B cell (primary cell): Measurements from ENCODE around the gene PNN. TPM values are rescaled to one million over a fixed set of nuclear protein-coding genes. Genes with fewer than 3 reads are reported as not detected.

Experiments used
- ATAC-seq: fragments of 200-7000 bp; cut with Tn5 transposase; one replicate; pipeline ENCODE4 v1.10.0; 2021; ENCODE audit warnings: low read depth, mild to moderate bottlenecking, moderate number of reproducible peaks, moderate library complexity
- CTCF ChIA-PET: fragments of 350-600 bp; sonication (Branson Sonifier 250); formaldehyde crosslinking; loops from one replicate; lab custom pipeline; 2021; ENCODE audit warnings: antibody characterized with exemption, inconsistent platforms; lab: Charles Lee
- POLR2A ChIA-PET: fragments of 350-600 bp; sonication (Branson Sonifier 250); formaldehyde crosslinking; loops from one replicate; lab custom pipeline; 2021; ENCODE audit warnings: antibody characterized with exemption; lab: Charles Lee
- DNase-seq: peaks from one replicate; pipeline ENCODE4 v3.0.0; 2013
- H2AFZ ChIP-seq: 2 replicates; pipeline ENCODE4 v1.6.1; 2012; ENCODE audit warnings: mild to moderate bottlenecking, low read depth, low read length; ENCODE audit not compliant: insufficient read depth, poor library complexity, severe bottlenecking
- H3K27ac ChIP-seq, 2 donors: 1 replicate in 1 of 2; 2 replicates in 1 of 2; pipeline ENCODE4 v1.5.1; 2012 to 2013; ENCODE audit warnings: low read length in 2 of 2, mild to moderate bottlenecking in 2 of 2, moderate library complexity in 1 of 2
- H3K27me3 ChIP-seq, 4 experiments: fragments of 200-600 bp in 1 of 4; sonication (generic) in 1 of 4; replicated peaks in 1 of 4; 1 replicate in 2 of 4; 2 replicates in 2 of 4; pipeline versions ENCODE4 v1.6.1 to v1.7.0; 2013 to 2016; ENCODE audit warnings: low read length in 3 of 4, mild to moderate bottlenecking in 2 of 4, mixed read lengths in 1 of 4, moderate library complexity in 1 of 4; ENCODE audit not compliant: insufficient read depth in 4 of 4, control insufficient read depth in 3 of 4; ENCODE audit errors: control extremely low read depth in 1 of 4
- H3K36me3 ChIP-seq, 2 experiments: replicated peaks in 1 of 2; 1 replicate in 1 of 2; 2 replicates in 1 of 2; pipeline versions ENCODE4 v1.6.1 to v1.7.1; 2013; ENCODE audit warnings: low read length in 1 of 2; ENCODE audit not compliant: insufficient read depth in 2 of 2, control insufficient read depth in 1 of 2; ENCODE audit errors: control extremely low read depth in 1 of 2, extremely low read depth in 1 of 2
- H3K4me1 ChIP-seq, 2 donors: fragments of 200-600 bp in 1 of 2; sonication (generic) in 1 of 2; 1 replicate in 1 of 2; 2 replicates in 1 of 2; pipeline versions ENCODE4 v1.5.1 to v1.6.1; 2013 to 2017; ENCODE audit warnings: low read length in 2 of 2; ENCODE audit not compliant: control insufficient read depth in 2 of 2, insufficient read depth in 2 of 2
- H3K4me2 ChIP-seq: replicated peaks from 2 replicates; pipeline ENCODE3; 2012; ENCODE audit warnings: mild to moderate bottlenecking, low read depth, low read length; ENCODE audit not compliant: poor library complexity, severe bottlenecking
- H3K4me3 ChIP-seq, 5 experiments: fragments of 200-600 bp in 1 of 5; sonication (generic) in 1 of 5; 1 replicate in 3 of 5; 2 replicates in 2 of 5; pipeline versions ENCODE4 v1.5.1 to v1.7.0; 2011 to 2016; ENCODE audit warnings: low read length in 4 of 5, mild to moderate bottlenecking in 4 of 5, low read depth in 2 of 5, control low read depth in 1 of 5, moderate library complexity in 1 of 5; ENCODE audit not compliant: insufficient read depth in 1 of 5; ENCODE audit errors: control extremely low read depth in 1 of 5, extremely low read depth in 1 of 5
- H3K79me2 ChIP-seq: fragments of 200-600 bp; sonication (generic); one replicate; pipeline ENCODE4 v1.6.0; 2016; ENCODE audit warnings: low read length; ENCODE audit not compliant: control insufficient read depth, insufficient read depth
- H3K9ac ChIP-seq: fragments of 200-600 bp; sonication (generic); 2 replicates; pipeline ENCODE4 v1.6.1; 2017; ENCODE audit warnings: mild to moderate bottlenecking, low read length, moderate library complexity
- H3K9me3 ChIP-seq, 3 donors: one replicate each; pipeline versions ENCODE4 v1.6.1 to v1.7.1; 2013; ENCODE audit warnings: low read length in 2 of 3; ENCODE audit not compliant: control insufficient read depth in 2 of 3, insufficient read depth in 1 of 3; ENCODE audit errors: control extremely low read depth in 1 of 3
- H4K20me1 ChIP-seq: 2 replicates; pipeline ENCODE4 v1.6.0; 2012; ENCODE audit warnings: mild to moderate bottlenecking, low read length; ENCODE audit not compliant: insufficient read depth, control insufficient read depth, poor library complexity, severe bottlenecking
- H3K27ac Mint-ChIP-seq: one replicate; pipeline ENCODE4 v1.8.0; 2021; ENCODE audit warnings: mixed read lengths
- H3K27me3 Mint-ChIP-seq: one replicate; pipeline ENCODE4 v1.8.0; 2021; ENCODE audit warnings: mixed read lengths
- H3K4me1 Mint-ChIP-seq: one replicate; pipeline ENCODE4 v1.8.0; 2021; ENCODE audit warnings: mixed read lengths
- H3K4me3 Mint-ChIP-seq: one replicate; pipeline ENCODE4 v1.8.0; 2021; ENCODE audit warnings: mixed read lengths
- H3K9me3 Mint-ChIP-seq: one replicate; pipeline ENCODE4 v1.8.0; 2022; ENCODE audit warnings: mixed read lengths; ENCODE audit not compliant: insufficient read depth
- EZH2 ChIP-seq: IDR thresholded peaks from 2 replicates; pipeline ENCODE4 v1.6.1; 2012; ENCODE audit warnings: borderline replicate concordance, low read depth, mild to moderate bottlenecking, moderate library complexity, low read length; ENCODE audit not compliant: insufficient read depth, poor library complexity, severe bottlenecking
- WGBS: methylation state at CpG from one replicate; pipeline ENCODE4 v1.1.5; 2013; ENCODE audit warnings: missing lambda C conversion rate; ENCODE audit not compliant: insufficient coverage; 5-methylcytosine and 5-hydroxymethylcytosine counted together
- intact Hi-C: fragments of 100-400 bp; cut with micrococcal nuclease; formaldehyde crosslinking; loops from one replicate; pipeline ENCODE4 v1.10.0; 2022
- polyA plus RNA-seq: library from polyadenylated mRNA; depleted of rRNA; stranded (reverse); fragments of >200 nt; gene quantifications from 2 replicates; pipeline ENCODE4 v1.2.3, GENCODE V29; 2012
- total RNA-seq, 2 donors: library from RNA; stranded (reverse); fragments of 120-200 nt in 1 of 2; gene quantifications; 1 replicate in 1 of 2; 2 replicates in 1 of 2; pipeline versions ENCODE4 v1.2.3 to v1.2.4, GENCODE V29; 2013 to 2022
- TF ChIP-seq, protein P1 (sequence below): fragments of 200-600 bp; IDR thresholded peaks from one replicate; pipeline ENCODE4 v1.8.0; 2022; ENCODE audit warnings: antibody characterized with exemption, mild to moderate bottlenecking

The PNN gene
- total and polyA plus RNA-seq, 2 donors (not counting 1 experiment from before 2014, with no cell fraction given), result 49.7 to 134 TPM

DNA sequence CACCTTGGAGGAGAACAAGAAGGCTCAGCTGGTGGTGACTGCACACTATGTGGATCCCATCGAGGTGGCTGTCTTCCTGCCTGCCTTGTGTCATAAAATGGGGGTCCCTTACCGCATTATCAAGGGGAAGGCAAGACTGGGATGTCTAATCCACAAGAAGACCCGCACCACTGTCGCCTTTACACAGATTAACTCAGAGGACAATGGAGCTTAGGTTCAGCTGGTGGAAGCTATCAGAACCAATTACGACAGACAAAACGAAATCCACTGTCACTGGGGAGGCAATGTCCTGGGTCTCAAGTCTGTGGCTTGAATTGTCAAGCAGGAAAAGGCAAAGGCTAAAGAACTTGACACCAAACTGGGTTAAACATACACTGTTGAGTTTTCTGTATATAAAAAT, 17.6 kb upstream of the PNN start:
- Histone ChIP-seq H3K36me3 (peaks cover 4 to 41% of the 10 kb centered on the region in 2 experiments), H3K4me1 (no peaks in the 10 kb centered on the region), H3K9me3 (no peaks in the 10 kb centered on the region), H3K79me2 (peaks cover 22% of the 10 kb centered on the region), H3K27ac (no peak overlapping the region), H3K4me3 (no peak overlapping the region), H4K20me1 (peaks cover 14% of the 10 kb centered on the region), H2AFZ (no peak overlapping the region), H3K4me2 (no peak overlapping the region), H3K27me3 (no peaks in the 10 kb centered on the region), H3K9ac (no peak overlapping the region)
- 100% methylated on average over 6 of the region's 6 CpGs for WGBS
- H3K27me3 Mint-ChIP-seq, result no peaks in the 10 kb centered on the region
- H3K27ac Mint-ChIP-seq, result no peak overlapping the region
- TF ChIP-seq, protein P1, sequence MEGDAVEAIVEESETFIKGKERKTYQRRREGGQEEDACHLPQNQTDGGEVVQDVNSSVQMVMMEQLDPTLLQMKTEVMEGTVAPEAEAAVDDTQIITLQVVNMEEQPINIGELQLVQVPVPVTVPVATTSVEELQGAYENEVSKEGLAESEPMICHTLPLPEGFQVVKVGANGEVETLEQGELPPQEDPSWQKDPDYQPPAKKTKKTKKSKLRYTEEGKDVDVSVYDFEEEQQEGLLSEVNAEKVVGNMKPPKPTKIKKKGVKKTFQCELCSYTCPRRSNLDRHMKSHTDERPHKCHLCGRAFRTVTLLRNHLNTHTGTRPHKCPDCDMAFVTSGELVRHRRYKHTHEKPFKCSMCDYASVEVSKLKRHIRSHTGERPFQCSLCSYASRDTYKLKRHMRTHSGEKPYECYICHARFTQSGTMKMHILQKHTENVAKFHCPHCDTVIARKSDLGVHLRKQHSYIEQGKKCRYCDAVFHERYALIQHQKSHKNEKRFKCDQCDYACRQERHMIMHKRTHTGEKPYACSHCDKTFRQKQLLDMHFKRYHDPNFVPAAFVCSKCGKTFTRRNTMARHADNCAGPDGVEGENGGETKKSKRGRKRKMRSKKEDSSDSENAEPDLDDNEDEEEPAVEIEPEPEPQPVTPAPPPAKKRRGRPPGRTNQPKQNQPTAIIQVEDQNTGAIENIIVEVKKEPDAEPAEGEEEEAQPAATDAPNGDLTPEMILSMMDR, result no peak
- intact Hi-C loops, result no loop called here
- H3K4me3 Mint-ChIP-seq, result no peak overlapping the region
- ATAC-seq, result no peak
- no peak for DNase-seq
- CTCF ChIA-PET, result no interaction called here
- no peaks in the 10 kb centered on the region for H3K4me1 Mint-ChIP-seq
- POLR2A ChIA-PET, result no interaction called here
- no peaks in the 10 kb centered on the region for H3K9me3 Mint-ChIP-seq

DNA sequence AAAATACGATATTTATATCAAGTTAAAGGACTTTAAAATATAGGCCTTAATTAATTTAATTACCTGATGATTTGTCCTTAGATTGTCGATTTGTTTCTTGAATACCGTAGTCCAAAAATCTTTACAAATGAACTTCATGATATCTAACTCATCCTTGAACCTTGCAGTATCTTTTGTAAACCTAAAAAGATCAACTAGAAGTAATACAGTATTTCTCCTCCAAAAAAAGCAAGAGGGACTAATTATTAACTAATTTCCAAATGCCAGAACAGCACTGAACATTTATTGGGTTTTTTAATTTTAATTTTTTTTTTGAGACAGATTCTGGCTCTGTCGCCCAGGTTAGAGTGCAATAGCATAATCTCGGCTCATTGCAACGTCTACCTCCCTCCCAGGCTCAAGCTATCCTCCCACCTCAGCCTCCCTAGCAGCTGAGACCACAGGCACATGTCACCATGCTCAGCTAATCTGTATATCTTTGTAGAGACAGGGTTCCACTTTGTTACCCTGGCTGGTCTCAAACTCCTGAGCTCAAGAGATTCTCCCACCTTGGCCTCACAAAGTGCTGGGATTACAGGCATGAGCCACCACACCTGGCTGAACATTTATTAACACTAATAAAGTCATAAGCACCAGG, 16.7 kb upstream of the PNN start:
- Histone ChIP-seq H3K36me3 (peaks cover 4 to 38% of the 10 kb centered on the region in 2 experiments), H3K27me3 (no peaks in the 10 kb centered on the region), H3K79me2 (peaks cover 26% of the 10 kb centered on the region), H3K9ac (no peak overlapping the region), H3K4me1 (no peaks in the 10 kb centered on the region), H3K4me2 (no peak overlapping the region), H4K20me1 (peaks cover 16% of the 10 kb centered on the region), H3K4me3 (no peak overlapping the region), H3K9me3 (no peaks in the 10 kb centered on the region), H2AFZ (no peak overlapping the region), H3K27ac (no peak overlapping the region)
- CTCF ChIA-PET, result no interaction called here
- Mint-ChIP-seq H3K27ac (no peak overlapping the region), H3K9me3 (no peaks in the 10 kb centered on the region), H3K27me3 (no peaks in the 10 kb centered on the region), H3K4me3 (no peak overlapping the region), H3K4me1 (peaks cover 2% of the 10 kb centered on the region)
- TF ChIP-seq, protein P1, result no peak
- no peak for TF ChIP-seq EZH2
- ATAC-seq (no peak), DNase-seq (no peak)
- WGBS, result 93% methylated on average over 2 of the region's 6 CpGs
- intact Hi-C loops, result no loop called here
- POLR2A ChIA-PET, result no interaction called here
